ENCODE data around the gene ERAP2.
"Not testable (repeated sequence)": the region's sequence is repeated elsewhere in the genome, so short reads cannot be mapped to it uniquely, and the experiment has no call there.

The ERAP2 gene

DNA sequence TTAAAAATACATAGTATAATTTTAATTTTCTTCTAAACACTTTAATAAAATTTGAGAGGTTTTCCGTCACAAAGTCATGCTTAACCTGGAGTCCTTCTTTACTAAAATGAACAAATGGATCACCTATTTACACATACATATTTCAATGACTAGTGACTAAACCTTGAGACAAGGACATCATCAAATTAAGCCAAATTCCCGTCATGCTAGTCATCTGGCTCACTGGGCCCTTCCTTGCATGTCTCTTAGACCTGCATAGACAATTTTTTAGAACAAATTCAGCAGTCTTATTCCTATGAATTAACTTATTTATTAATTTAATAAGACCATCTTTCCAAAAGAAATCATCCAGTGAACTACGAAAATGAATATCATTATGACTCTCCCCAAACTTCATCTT, 26.6 kb downstream of the ERAP2 start:
- DNase-seq, result no peak

DNA sequence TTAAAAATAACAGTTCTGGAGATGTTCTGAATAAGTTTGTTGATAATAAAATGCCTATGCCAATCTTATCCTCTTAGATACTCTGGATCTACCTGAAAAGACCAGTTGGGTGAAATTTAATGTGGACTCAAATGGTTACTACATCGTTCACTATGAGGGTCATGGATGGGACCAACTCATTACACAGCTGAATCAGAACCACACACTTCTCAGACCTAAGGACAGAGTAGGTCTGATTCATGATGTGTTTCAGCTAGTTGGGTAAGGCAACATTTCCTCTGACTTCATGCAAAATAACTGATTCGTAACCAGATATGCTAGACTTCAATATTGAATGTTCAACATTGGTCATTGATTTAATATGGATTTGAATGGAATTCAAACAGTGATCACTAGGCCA, 27.0 kb downstream of the ERAP2 start:
- peak in 1 of 3 donors; percentile 33 for DNase-seq

DNA sequence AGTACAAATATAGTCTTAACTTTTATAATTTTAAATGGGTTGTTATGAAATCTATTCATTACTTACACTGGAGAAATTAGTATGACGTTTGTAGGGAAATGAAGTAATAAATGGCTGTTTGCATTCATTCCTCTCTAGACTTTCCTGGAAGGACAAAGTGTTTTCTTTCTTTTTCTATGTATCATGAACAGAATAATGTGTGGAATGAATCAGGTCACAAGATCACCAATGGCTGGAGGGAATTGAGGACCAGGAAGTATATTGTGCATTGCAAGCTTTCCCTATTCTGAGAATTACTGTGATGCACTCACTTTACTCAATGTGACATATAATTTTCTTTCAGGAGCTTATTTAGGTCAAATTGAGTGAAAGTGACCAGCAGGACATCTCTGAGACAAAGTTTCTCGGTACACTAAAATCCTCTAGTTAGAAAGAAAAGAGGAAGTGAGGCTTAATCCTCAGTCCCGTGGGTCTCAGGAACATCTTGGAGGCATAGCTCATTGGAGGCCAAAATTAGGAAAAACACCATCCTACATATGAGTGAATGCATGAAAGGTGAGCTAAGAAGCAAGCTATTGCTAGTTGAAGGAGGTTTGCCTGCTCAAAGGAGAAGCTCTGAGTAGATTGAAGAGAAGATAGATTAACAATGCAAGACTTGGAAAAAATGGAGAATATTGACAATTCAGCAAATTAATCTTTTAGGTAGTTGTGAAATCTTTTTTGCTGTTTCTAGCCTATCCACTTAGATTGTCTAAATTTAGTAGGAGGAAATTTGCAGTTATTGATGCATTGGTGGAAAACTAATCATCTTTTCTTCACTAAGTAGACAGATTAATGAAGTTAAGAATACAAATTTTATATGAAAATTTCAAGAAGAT, 28.0 kb downstream of the ERAP2 start:
- DNase-seq, result peak in 1 of 3 donors; percentile 45

GRCh38 chr5:96905864-96906263, 29.6 kb downstream of the ERAP2 start:
- DNase-seq, result no peak

GRCh38 chr5:96909003-96909402, 32.7 kb downstream of the ERAP2 start:
- no peak for DNase-seq

GRCh38 chr5:96909435-96909834, 33.1 kb downstream of the ERAP2 start:
- no peak for DNase-seq

DNA sequence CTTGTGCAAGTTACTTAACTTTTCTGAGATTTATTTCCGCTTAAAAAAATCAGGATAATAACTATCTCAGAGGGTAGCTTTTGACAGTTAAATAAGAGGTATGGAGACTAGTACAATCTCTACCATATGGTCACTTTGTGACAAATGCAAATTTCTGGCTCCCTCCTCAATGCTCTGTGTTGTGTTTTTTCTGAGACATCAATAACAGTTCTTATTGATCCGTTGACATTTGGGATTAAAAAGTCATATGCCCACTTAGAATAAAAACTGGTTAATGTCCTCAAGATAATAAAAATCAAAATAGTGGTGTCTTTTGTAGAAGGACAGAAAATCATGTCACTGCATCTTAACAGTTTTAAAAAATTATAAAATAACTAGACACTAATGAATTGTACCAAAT, 34.8 kb downstream of the ERAP2 start:
- DNase-seq, result no peak

DNA sequence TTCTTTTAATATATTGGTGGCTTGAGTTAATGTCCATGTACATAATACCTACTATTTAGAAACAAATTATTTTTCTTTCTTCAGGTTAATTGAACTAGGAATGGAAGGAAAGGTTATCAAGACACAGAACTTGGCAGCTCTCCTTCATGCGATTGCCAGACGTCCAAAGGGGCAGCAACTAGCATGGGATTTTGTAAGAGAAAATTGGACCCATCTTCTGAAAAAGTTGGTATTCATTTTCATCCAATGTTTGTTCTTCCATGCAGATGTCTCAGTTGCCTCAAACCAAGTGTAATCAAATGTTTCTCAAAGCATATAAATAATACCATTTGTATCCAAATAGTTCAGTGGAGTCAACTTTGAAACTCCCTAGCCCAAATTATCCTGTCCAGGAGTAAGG, 36.9 kb downstream of the ERAP2 start:
- DNase-seq, result no peak

DNA sequence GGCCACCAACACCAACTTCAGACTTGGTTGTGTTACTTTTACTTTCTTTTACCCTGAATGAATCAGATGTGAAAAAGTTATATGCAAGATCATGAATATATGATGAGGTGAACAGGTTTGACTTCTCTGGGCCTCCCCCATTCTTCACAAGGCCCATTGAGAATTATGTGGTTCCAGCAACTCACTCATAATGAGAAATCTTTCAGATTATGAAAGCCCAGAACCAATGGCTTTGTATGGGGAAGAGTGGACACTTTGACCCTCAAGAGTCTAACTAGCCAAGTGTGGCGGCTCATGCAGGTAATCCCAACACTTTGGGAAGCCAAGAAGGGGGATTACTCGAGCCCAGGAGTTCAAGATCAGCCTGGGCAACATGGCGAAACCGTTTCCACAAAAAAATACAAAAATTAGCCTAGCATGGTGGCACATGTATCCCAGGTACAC, 43.5 kb downstream of the ERAP2 start:
- DNase-seq, result no peak

DNA sequence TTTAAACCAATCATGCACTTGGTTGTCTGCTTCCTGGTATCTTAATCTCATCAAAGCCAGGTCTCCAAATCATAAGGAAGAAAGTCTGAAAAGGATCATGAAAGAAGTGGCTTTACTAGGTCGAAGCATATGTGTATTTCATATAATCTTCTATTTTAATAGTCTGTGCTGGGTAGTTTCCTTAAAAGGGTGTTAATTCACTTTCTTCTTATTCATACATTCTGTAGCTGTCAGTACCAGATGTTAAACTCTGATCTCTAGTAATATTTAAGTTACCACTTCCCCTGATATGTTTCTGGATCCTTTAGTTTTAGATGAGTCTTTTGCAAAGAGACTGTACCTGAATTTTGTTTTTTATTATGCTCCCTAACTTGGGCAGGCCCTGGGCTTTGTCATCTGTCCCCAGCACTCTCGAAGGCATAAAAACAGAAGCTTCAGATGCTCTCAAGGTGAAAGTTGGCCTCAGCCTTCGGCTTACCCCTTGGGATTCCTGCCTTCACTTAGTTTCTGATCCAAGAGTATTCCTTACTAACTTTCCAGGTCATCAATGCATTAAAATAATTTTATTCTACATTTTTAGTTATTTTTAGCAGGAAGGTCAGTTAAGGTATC, 44.5 kb downstream of the ERAP2 start:
- DNase-seq, result no peak

DNA sequence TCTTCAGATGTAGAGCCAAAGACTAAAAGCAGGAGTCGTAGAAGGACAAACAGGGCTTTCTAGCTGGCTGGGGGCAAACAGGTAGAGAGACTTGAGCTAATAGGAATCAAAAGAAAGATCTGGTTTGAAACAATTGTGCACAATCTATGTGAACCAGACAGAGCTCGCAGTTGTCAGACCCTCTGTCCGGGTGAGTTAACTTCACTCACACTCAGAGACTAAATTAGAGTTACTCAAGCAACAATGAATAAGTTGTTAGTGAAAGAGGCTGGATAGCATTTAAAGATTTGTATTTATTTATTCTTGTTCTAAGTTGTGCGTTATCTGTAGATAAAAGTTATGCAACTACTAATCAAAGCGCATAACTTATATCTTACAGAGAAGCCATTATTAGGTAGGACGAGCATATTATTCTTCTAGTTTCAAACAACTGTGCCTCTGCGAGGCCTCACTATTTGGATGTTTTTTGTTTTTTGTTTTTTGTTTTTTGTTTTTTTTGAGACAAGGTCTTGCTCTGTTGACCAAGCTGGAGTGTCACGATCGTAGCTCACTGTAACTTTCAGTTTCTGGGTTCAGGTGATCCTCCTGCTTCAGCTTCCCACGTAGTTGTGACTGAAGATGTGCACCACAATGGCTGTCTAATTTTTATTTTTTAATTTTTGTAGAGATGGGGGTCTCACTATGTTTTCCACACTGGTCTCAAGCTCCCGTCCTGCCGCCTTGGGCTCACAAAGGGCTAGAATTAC, 46.4 kb downstream of the ERAP2 start:
- DNase-seq, result no peak

GRCh38 chr5:96924016-96924443, 47.7 kb downstream of the ERAP2 start:
- no peak for DNase-seq

- DNase-seq, result peak; percentile 32 to 56 (median 47)
Measured at GRCh38 chr5:96926276-96926675, 50.0 kb downstream of the ERAP2 start.

GRCh38 chr5:96927008-96927407, 50.7 kb downstream of the ERAP2 start:
- no peak for DNase-seq

DNA sequence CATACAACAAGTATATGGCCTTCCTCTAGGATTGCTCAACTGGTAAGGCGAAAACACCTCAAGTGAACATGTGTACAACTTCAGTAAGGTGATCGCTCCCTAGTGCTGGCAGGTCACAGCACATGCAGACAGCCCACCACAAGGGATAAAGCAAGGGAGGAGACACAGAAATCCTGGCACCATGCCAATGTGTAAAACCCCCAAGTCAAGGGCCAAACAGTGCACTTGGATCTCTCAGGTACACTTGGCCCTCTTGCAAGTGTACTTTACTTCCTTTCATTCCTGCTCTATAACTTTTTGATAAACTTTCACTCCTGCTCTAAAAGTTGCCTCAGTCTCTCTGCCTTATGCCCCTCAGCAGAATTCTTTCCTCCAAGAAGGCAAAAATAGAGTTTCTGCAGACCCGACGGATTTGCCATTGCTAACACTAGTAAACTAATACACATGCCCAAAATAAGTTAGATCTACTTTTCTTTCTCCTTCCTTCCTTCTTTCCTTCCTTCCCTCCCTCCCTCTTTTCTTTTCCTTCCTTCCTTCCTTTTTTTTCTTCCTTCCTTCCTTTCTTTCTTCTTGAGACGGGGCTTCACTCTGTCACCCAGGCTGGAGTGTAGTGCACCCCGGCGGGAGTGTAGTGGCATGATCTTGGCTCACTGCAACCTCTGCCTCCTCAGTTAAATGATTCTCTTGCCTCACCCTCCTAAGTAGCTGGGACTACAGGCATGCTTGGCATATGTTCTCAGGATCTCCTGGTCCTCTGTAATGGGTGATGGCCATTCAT, 52.8 kb downstream of the ERAP2 start:
- no peak for DNase-seq

DNA sequence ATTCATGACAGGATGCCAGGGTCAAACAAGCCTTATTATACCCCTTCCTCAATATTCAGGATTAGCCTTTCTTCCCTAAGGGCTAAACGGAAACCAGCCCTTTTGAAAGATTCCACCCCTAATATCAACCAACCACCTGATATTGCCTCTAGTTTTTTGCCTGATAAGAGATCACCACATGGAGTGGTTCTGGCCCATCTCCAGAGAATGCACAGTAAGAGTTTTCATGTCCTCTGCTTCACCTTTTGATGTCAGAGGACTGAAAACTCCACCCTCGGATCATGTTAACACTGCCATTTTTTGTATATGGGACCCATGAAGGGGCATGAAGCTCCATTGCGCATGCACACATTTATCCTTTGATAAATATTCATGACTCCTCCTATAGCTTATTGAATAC, 53.8 kb downstream of the ERAP2 start:
- DNase-seq, result no peak

GRCh38 chr5:96930589-96930988, 54.3 kb downstream of the ERAP2 start:
- DNase-seq, result no peak

- not testable (repeated sequence) for DNase-seq
Measured at GRCh38 chr5:96931037-96931436, 54.7 kb downstream of the ERAP2 start.

- peak; percentile 82 to 92 (median 88) for DNase-seq
Measured at GRCh38 chr5:96931605-96932004, 55.3 kb downstream of the ERAP2 start.

GRCh38 chr5:96932026-96932425, 55.7 kb downstream of the ERAP2 start:
- DNase-seq, result no peak

- peak; percentile 28 to 45 (median 38) for DNase-seq
Measured at GRCh38 chr5:96933764-96934707, 57.7 kb downstream of the ERAP2 start.
